Neural crest cell (in vitro differentiated cells): Measurements from ENCODE around the gene LAPTM5. TPM values are rescaled to one million over a fixed set of nuclear protein-coding genes. Genes with fewer than 3 reads are reported as not detected.

ENCODE experiments used
- DNase-seq: peaks from one replicate; pipeline ENCODE4 v3.0.0; 2021; ENCODE audit warnings: low read depth, mixed read lengths, low spot score
- H3K27ac Mint-ChIP-seq: one replicate; pipeline ENCODE4 v1.8.0; 2021; ENCODE audit warnings: mild to moderate bottlenecking, mixed read lengths; ENCODE audit not compliant: unreplicated experiment
- H3K27me3 Mint-ChIP-seq: 2 replicates; pipeline ENCODE4 v1.8.0; 2021; ENCODE audit warnings: low read depth, mild to moderate bottlenecking, mixed read lengths
- H3K36me3 Mint-ChIP-seq: 2 replicates; pipeline ENCODE4 v1.8.0; 2021; ENCODE audit warnings: low read depth, mild to moderate bottlenecking, mixed read lengths
- H3K4me1 Mint-ChIP-seq: 2 replicates; pipeline ENCODE4 v1.8.0; 2021; ENCODE audit warnings: mixed read lengths
- H3K4me3 Mint-ChIP-seq: one replicate; pipeline ENCODE4 v1.8.0; 2021; ENCODE audit warnings: mild to moderate bottlenecking, mixed read lengths
- H3K9me3 Mint-ChIP-seq: 2 replicates; pipeline ENCODE4 v1.8.0; 2021; ENCODE audit warnings: mixed read lengths
- CTCF ChIP-seq: fragments of 200-600 bp; sonication (generic); conservative IDR thresholded peaks from 2 replicates; pipeline ENCODE4 v1.5.0; 2021; ENCODE audit warnings: antibody characterized with exemption, mild to moderate bottlenecking
- total RNA-seq: library from RNA; stranded (reverse); gene quantifications from 2 replicates; pipeline ENCODE4 v1.2.1, GENCODE V29; 2021

Gene LAPTM5
- total RNA-seq, 1 donor from 2014 or later: 1.5 TPM

GRCh38 chr1:30747033-30748008 is 10.3 kb downstream of the LAPTM5 start:
- no peaks in the 10 kb centered on the region for H3K36me3 Mint-ChIP-seq
- H3K27ac Mint-ChIP-seq: no peak overlapping the region
- peaks cover 34% of the 10 kb centered on the region for H3K4me1 Mint-ChIP-seq
- no peak for TF ChIP-seq CTCF
- H3K9me3 Mint-ChIP-seq: no peaks in the 10 kb centered on the region
- H3K27me3 Mint-ChIP-seq: no peaks in the 10 kb centered on the region
- no peak overlapping the region for H3K4me3 Mint-ChIP-seq
- DNase-seq: no peak

- no peaks in the 10 kb centered on the region for H3K27me3 Mint-ChIP-seq
- DNase-seq: no peak
- H3K4me3 Mint-ChIP-seq: no peak overlapping the region
- H3K27ac Mint-ChIP-seq: peak overlapping the region; percentile 78
- no peak for TF ChIP-seq CTCF
- H3K36me3 Mint-ChIP-seq: no peaks in the 10 kb centered on the region
- peaks cover 34% of the 10 kb centered on the region for H3K4me1 Mint-ChIP-seq
- H3K9me3 Mint-ChIP-seq: no peaks in the 10 kb centered on the region
These were observed 11.2 kb downstream of the LAPTM5 start for GRCh38 chr1:30746212-30747032.

- Mint-ChIP-seq H3K36me3 (no peaks in the 10 kb centered on the region), H3K27ac (no peak overlapping the region), H3K4me1 (peaks cover 34% of the 10 kb centered on the region), H3K9me3 (no peaks in the 10 kb centered on the region), H3K4me3 (no peak overlapping the region), H3K27me3 (no peaks in the 10 kb centered on the region)
- TF ChIP-seq CTCF: no peak
- DNase-seq: no peak
These were observed 11.8 kb downstream of the LAPTM5 start for GRCh38 chr1:30745834-30746208.

- Mint-ChIP-seq H3K27me3 (no peaks in the 10 kb centered on the region), H3K9me3 (no peaks in the 10 kb centered on the region), H3K4me1 (peaks cover 34% of the 10 kb centered on the region), H3K27ac (no peak overlapping the region), H3K36me3 (no peaks in the 10 kb centered on the region), H3K4me3 (no peak overlapping the region)
- no peak for DNase-seq
- no peak for TF ChIP-seq CTCF
These were observed 12.3 kb downstream of the LAPTM5 start for GRCh38 chr1:30745156-30745833.

GRCh38 chr1:30744060-30744756 is 13.4 kb downstream of the LAPTM5 start:
- TF ChIP-seq CTCF: no peak
- DNase-seq: no peak
- Mint-ChIP-seq H3K27me3 (no peaks in the 10 kb centered on the region), H3K36me3 (no peaks in the 10 kb centered on the region), H3K4me1 (peaks cover 29% of the 10 kb centered on the region), H3K27ac (no peak overlapping the region), H3K4me3 (no peak overlapping the region), H3K9me3 (no peaks in the 10 kb centered on the region)
